ENCODE results near the gene RASSF1. TPM values are rescaled to one million over a fixed set of nuclear protein-coding genes. Genes with fewer than 3 reads are reported as not detected.

Gene RASSF1
- total RNA-seq, 2 experiments from 2014 or later: 124 to 205 TPM

DNA sequence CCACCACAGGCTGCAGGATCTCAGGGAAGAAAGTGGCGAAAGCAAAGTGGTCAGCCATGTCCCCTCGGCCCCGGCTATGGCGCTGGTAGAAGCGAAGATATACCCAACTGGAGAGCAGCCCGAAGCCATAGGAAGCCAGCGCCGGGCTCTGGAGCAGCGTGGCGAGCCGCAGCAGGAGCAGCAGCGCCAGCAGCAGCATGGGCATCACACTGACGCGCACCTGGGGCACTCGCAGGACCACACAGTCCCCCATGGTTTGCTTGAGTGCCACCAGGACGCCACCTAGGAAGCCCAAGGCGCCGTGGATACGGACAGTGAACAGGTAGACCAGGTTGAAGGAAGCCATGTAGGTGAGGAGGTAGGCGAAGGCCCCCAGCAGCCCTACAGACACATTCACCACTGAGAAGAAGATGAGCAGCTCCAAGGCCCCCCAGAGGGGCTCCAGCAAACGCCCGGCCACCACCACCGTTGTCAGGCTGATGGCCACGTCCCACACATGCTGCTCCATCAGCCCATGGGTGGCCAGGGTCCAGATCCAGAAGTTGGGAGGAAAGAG, 17.8 kb upstream of the RASSF1 start:
- H3K36me3 Mint-ChIP-seq: peaks cover 8% of the 10 kb centered on the region
- peak overlapping the region; percentile 84 for H3K27ac Mint-ChIP-seq
- peak overlapping the region; percentile 93 for H3K4me3 Mint-ChIP-seq
- CTCF ChIA-PET: interaction anchor here (2.1 to 2.3 kb wide), 2 partner anchors 11 to 184 kb away, joined by 6 to 20 read pairs; no protein-coding TSS in a partner anchor
- H3K27me3 Mint-ChIP-seq: no peaks in the 10 kb centered on the region
- no peak for ATAC-seq
- no peak for DNase-seq
- no peaks in the 10 kb centered on the region for H3K9me3 Mint-ChIP-seq (ENCODE audit: low read depth)
- H3K4me1 Mint-ChIP-seq: peaks cover 44% of the 10 kb centered on the region

DNA sequence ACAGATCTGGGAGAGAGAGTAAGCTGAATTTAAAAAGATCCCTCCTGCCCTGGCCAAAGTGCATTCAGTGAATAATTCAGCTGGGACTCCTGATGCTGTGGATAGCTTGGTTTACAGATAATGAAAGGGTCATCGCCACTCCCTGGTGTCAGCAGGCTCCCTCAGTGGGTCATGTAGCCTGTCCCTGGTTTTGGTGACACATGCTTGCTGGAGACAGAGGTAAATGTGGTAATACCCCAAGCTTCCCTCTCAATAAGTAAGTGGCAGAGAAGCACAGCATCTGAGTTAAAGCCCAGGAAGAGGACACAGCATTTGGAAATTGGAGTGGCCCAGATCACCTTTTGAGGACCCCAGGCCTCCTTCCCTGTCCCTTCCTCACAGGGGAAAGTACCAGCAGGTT, 16.8 kb upstream of the RASSF1 start:
- Mint-ChIP-seq H3K36me3 (peaks cover 10% of the 10 kb centered on the region), H3K27ac (peak overlapping the region; percentile 45), H3K9me3 (ENCODE audit: low read depth) (no peaks in the 10 kb centered on the region), H3K27me3 (no peaks in the 10 kb centered on the region), H3K4me1 (peaks cover 47% of the 10 kb centered on the region), H3K4me3 (peak overlapping the region; percentile 93)
- ATAC-seq (no peak), DNase-seq (no peak)
- CTCF ChIA-PET: interaction anchor here (0.8 to 2.1 kb wide), 7 partner anchors 10 to 185 kb away, joined by 3 to 20 read pairs (median 4); partner anchors contain the start of genes HYAL3, NAA80 and ZMYND10

DNA sequence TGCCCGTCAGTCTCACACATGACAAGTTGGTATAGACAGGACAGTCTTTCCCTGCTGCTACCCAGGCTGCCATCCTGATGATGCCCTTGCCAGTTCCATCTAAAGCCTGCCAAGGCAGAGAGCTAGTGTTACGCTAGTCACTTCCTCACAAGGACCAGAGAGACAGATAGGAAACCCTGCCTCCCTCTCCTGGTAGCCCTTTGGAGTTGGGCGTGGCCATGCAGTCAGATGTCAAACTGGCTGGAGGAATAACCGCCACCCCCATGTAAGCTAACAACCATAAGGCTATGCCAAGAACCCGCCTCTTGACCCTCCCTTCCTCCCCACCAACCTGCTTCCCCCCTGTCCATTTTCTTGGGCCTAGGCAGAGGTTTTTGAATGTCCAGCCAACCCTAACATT, 15.9 kb upstream of the RASSF1 start:
- CTCF ChIA-PET: interaction anchor here (0.7 to 2.1 kb wide), 5 partner anchors 9 to 186 kb away, joined by 3 to 20 read pairs (median 3); partner anchors contain the start of gene ZMYND10
- no peaks in the 10 kb centered on the region for H3K27me3 Mint-ChIP-seq

DNA sequence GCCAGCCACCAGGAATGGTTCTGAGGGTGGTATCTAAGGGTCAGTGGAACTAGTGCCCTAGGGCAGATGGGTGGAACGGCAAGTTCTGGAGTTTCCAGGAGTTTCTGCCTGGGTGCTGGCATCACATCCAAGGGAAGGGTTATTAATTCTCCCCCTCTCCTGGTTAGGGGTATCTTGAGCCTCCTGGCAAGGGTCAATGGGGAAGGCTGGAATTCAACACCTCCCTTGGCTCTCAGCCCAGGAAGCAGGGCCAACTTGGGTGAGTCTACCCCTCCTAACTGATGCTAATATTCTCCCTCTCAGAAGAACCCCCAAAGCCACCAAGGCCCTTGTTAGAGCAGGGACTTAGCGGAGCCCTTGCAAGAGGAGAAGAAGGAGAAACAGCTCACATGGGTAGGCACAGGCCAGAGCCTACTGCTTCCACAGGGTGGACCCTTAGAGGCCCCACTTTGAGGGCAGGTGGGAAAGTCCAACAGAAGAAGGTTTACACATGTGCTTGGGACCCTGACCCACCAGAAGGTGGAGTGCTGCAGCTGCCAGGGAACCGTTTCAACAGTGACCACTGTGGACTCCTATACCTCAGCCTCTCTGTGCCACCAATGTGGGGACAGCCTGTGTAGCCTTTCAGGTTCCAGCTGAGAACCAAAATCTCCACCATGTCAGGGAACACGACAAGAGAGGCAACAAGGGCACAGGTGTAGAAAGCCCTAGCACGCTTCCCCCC, 15.4 kb upstream of the RASSF1 start:
- Mint-ChIP-seq H3K27ac (peak overlapping the region; percentile 45), H3K4me3 (peak overlapping the region; percentile 13), H3K9me3 (ENCODE audit: low read depth) (no peaks in the 10 kb centered on the region), H3K27me3 (no peaks in the 10 kb centered on the region), H3K36me3 (peaks cover 11% of the 10 kb centered on the region), H3K4me1 (peaks cover 57% of the 10 kb centered on the region)
- DNase-seq (no peak), ATAC-seq (no peak)
- CTCF ChIA-PET: interaction anchor here (0.7 to 2.1 kb wide), 2 partner anchors 8 to 17 kb away, joined by 3 to 20 read pairs; no protein-coding TSS in a partner anchor

More for the DNA sequence above, 15.9 kb upstream of the RASSF1 start:
- Mint-ChIP-seq H3K27ac (peak overlapping the region; percentile 45), H3K36me3 (peaks cover 10% of the 10 kb centered on the region), H3K9me3 (ENCODE audit: low read depth) (no peaks in the 10 kb centered on the region), H3K4me3 (peak overlapping the region; percentile 13), H3K4me1 (peaks cover 51% of the 10 kb centered on the region)
- DNase-seq (no peak), ATAC-seq (no peak)

DNA sequence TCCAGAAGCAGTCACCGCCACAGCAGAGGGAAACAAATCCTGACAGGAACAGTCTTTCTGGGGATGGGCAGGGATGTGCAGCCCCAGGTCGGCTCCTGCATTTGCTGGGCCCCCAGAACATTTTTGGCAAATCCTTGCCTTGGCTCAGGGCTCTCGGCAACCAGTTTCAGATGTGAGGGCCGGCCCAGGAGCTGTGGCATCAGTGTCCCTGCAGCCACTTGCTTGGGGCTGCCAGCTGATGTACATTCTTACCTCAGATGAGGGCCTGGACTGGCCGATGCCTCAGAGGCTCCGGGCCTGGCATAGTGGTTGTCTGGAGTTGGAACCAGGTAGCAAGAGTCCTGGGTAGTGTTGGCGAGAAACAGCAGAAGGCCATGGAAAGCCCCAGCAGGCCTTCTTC, 14.2 kb upstream of the RASSF1 start:
- DNase-seq (no peak), ATAC-seq (no peak)
- CTCF ChIA-PET: interaction anchor here (0.8 to 1.4 kb wide), 2 partner anchors 14 to 27 kb away, joined by 3 to 5 read pairs; partner anchors contain the start of genes RASSF1 and TUSC2
- Mint-ChIP-seq H3K4me3 (no peak overlapping the region), H3K4me1 (peaks cover 61% of the 10 kb centered on the region), H3K27me3 (no peaks in the 10 kb centered on the region), H3K27ac (no peak overlapping the region), H3K9me3 (ENCODE audit: low read depth) (no peaks in the 10 kb centered on the region), H3K36me3 (peaks cover 11% of the 10 kb centered on the region)

DNA sequence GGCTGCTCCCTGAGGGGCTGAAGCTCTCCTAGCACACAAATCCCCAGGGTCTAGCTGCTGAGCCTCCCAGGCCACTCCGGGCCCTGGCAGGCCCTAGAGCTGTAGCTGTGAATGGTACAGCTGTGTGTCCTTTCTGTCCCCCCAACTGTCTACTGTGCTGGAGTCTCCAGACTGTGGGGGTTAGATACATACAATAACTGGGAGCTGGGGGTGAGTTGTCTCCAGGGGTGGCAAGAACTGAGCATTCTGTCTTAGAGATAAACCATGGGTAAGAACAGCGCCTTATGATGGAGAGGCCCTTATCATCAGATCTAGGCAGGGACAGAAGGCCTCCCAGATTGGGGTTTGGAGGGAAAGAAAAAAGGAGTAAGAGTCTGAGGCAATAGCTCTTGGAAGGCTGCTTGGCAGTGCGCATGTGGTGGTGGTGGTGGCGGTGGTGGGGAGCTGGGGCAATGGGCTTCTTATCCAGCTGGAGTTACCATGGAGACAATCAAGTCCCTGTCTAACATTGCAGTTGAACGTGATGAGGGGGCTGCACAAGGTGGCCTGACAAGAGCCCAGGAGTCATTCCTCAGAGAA, 13.6 kb upstream of the RASSF1 start:
- DNase-seq: no peak

DNA sequence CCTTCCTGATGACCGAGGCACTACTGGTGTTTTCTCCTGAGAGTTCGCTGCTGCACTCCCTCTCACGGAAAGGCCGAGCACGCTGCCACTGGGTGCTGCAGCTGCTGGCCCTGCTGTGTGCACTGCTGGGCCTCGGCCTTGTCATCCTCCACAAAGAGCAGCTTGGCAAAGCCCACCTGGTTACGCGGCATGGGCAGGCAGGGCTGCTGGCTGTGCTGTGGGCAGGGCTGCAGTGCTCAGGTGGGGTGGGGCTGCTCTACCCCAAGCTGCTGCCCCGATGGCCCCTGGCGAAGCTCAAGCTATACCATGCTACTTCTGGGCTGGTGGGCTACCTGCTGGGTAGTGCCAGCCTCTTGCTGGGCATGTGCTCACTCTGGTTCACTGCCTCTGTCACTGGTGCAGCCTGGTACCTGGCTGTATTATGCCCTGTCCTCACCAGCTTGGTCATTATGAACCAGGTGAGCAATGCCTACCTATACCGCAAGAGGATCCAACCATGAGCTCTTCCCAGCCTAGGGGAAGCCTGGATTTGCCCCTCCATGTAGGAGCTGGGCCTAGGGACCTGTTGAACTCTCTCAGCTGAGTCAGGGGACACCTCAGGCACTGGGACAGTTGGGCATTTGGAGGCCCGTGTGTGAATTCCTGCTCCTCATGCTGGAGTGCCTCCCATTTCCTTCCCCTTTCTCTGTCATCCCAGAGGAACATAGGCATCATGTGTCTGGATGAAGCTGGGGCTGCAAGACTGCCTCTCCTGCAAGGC, 12.8 kb upstream of the RASSF1 start:
- DNase-seq: no peak
- H3K9me3 Mint-ChIP-seq (ENCODE audit: low read depth): no peaks in the 10 kb centered on the region
- peaks cover 68% of the 10 kb centered on the region for H3K4me1 Mint-ChIP-seq
- peaks cover 14% of the 10 kb centered on the region for H3K36me3 Mint-ChIP-seq
- no peak overlapping the region for H3K4me3 Mint-ChIP-seq
- no peaks in the 10 kb centered on the region for H3K27me3 Mint-ChIP-seq
- ATAC-seq: no peak
- CTCF ChIA-PET: interaction anchor here (0.6 to 7.2 kb wide), 8 partner anchors 9 to 189 kb away, joined by 3 to 37 read pairs (median 4); partner anchors contain the start of gene RASSF1
- peak overlapping the region; percentile 32 for H3K27ac Mint-ChIP-seq

More for the DNA sequence above, 13.6 kb upstream of the RASSF1 start:
- Mint-ChIP-seq H3K36me3 (peaks cover 11% of the 10 kb centered on the region), H3K27me3 (no peaks in the 10 kb centered on the region), H3K4me3 (no peak overlapping the region), H3K9me3 (ENCODE audit: low read depth) (no peaks in the 10 kb centered on the region), H3K4me1 (peaks cover 62% of the 10 kb centered on the region), H3K27ac (no peak overlapping the region)
- CTCF ChIA-PET: interaction anchor here (0.8 to 2.3 kb wide), 4 partner anchors 13 to 188 kb away, joined by 3 to 11 read pairs (median 4); partner anchors contain the start of genes RASSF1 and TUSC2
- no peak for ATAC-seq

DNA sequence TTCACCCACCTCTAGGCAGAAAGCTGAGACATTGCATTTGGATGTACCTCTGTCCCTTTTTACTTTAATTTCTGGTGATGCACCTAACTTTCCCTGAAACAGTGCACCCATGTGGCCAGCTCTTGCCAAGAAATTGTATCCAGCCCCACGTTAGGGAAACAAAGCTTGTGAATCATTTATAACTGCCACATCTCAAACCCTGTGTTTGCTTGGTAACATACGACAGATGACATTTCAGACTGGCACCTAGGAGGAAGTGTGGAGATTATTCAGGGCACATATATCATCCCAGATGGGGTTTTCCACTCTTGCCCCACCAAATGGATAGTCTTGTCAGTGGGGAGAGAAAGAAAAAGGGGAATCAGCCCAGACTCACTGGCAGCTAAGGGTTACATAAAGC, 12.1 kb upstream of the RASSF1 start:
- Mint-ChIP-seq H3K4me1 (peaks cover 68% of the 10 kb centered on the region), H3K4me3 (no peak overlapping the region), H3K36me3 (peaks cover 21% of the 10 kb centered on the region), H3K9me3 (ENCODE audit: low read depth) (no peaks in the 10 kb centered on the region), H3K27me3 (no peaks in the 10 kb centered on the region), H3K27ac (peak overlapping the region; percentile 32)
- DNase-seq: no peak
- CTCF ChIA-PET: interaction anchor here (0.8 to 7.2 kb wide), 6 partner anchors 8 to 190 kb away, joined by 3 to 37 read pairs (median 4); partner anchors contain the start of gene RASSF1
- no peak for ATAC-seq

DNA sequence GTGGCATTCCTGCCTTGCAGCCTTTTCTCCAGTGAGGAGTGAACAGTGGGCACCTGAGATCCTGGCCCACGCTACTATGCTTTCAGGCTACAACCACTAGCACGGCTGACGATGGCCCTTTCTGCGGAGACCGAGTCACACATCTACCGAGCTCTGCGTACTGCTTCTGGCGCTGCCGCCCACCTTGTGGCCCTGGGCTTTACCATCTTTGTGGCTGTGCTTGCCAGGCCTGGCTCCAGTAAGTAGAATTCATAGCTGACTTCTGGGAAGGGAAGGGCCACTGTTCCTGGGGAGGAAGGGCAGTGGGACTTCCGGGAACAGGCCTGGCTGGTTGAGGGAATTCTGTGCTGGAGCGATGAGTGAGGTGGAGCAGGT, 10.7 kb upstream of the RASSF1 start:
- Mint-ChIP-seq H3K4me3 (peak overlapping the region; percentile 93), H3K9me3 (ENCODE audit: low read depth) (no peaks in the 10 kb centered on the region), H3K4me1 (peaks cover 65% of the 10 kb centered on the region), H3K27me3 (no peaks in the 10 kb centered on the region), H3K36me3 (peaks cover 22% of the 10 kb centered on the region), H3K27ac (peak overlapping the region; percentile 97)
- DNase-seq (no peak), ATAC-seq (no peak)
- CTCF ChIA-PET: interaction anchor here (1.2 to 8.3 kb wide), 6 partner anchors 8 to 191 kb away, joined by 3 to 64 read pairs (median 6); partner anchors contain the start of gene TMEM115

DNA sequence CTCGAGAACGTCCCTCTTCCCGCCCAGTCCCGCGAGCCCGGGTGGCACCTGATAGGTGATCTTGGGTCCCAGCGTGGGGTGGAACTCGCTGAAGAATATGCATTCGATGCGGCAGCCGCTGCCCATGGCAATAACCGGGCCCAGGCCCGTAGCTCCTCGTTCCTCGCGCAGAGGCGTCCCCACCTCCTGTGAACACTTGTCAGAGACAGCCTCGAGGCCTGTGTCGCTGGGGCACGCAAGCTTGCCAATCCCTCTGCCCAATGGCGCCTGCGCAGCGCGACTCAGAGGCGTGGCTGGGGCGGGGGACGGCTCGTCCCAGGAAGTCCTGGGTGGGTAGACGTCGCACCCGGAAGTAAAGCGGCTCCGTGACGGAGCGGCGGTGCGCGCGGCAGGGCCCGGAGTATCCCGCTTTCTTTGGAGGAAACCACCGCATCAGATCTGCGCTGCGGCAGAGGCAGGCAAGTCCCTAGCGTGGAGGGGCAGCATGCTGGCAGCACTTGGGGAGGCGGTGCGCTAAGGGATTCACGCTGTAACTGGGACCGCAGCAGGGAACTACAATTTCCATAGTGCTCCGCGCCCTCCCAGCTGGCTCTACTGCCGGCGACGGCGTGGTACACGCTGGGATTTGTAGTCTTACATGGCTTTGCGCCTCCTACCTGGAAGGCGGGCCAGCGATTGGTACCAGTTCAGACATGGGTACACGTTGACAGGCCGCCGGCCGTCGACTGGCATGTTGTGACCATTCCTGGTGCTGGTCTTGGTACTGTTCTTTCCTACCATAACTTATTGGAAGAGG, 10.1 kb upstream of the RASSF1 start, which contains the start of the genes CYB561D2 and NPRL2:
Gene CYB561D2, plus strand, starts transcription at position 336 of the 796 bp plus-strand sequence. CDS start 572 bp downstream, outside the sequence.
Gene NPRL2, minus strand, starts transcription at position 249 of the 796 bp plus-strand sequence. Its CDS starts 123 bp downstream, at position 126.
- DNase-seq: peak; percentile 100
- H3K4me1 Mint-ChIP-seq: peaks cover 63% of the 10 kb centered on the region
- H3K36me3 Mint-ChIP-seq: peaks cover 23% of the 10 kb centered on the region
- H3K27me3 Mint-ChIP-seq: no peaks in the 10 kb centered on the region
- CTCF ChIA-PET: interaction anchor here (0.6 to 8.3 kb wide), 12 partner anchors 9 to 261 kb away, joined by 3 to 64 read pairs (median 4); partner anchors contain the start of genes C3orf18, CISH, HEMK1 and TMEM115
- H3K27ac Mint-ChIP-seq: peak within 1 kb of the TSS; percentile 97
- H3K9me3 Mint-ChIP-seq (ENCODE audit: low read depth): no peaks in the 10 kb centered on the region
- peak; percentile 92 for ATAC-seq
- peak within 1 kb of the TSS; percentile 93 for H3K4me3 Mint-ChIP-seq

DNA sequence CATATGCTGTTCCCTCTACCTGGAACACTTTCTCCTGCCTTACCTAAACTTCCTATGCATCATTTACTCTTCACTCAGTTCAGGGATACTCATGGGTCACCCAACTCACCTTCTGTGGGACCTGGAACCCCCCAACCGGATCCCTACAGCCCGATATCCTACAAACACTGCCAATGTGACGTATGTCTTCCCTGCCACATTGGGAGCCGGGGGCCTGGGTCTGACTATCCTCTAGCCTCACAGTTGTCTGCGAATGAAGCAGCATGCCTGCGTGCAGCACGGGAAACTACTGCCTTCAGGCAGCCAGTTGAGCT, 9.5 kb upstream of the RASSF1 start:
- Mint-ChIP-seq H3K27me3 (no peaks in the 10 kb centered on the region), H3K9me3 (ENCODE audit: low read depth) (no peaks in the 10 kb centered on the region), H3K36me3 (peaks cover 21% of the 10 kb centered on the region), H3K4me1 (peaks cover 67% of the 10 kb centered on the region), H3K27ac (peak overlapping the region; percentile 97), H3K4me3 (peak overlapping the region; percentile 93)
- no peak for ATAC-seq
- CTCF ChIA-PET: interaction anchor here (0.6 to 8.3 kb wide), 12 partner anchors 10 to 262 kb away, joined by 3 to 64 read pairs (median 4); partner anchors contain the start of genes C3orf18, CISH, HEMK1 and TMEM115
- DNase-seq: no peak

Data from activated CD8-positive, alpha-beta memory T cell treated with anti-CD3 and anti-CD28 coated beads, Interleukin-2, amount 10 ng/mL, durations not matched to agents 7 days and 5 days (primary cell).